GM19328 (cell line): ENCODE measurements around the gene CREB1.
A peak's percentile ranks its signal among the peaks of the same experiment; 100 is the strongest.

Experiments
- ATAC-seq: cut with Tn5 transposase; IDR thresholded peaks from one replicate; pipeline ENCODE4 v1.9.1; 2021; ENCODE audit warnings: mild to moderate bottlenecking, moderate library complexity; ENCODE audit not compliant: unreplicated experiment

Gene CREB1

GRCh38 chr2:207503234-207503633 lies 26.5 kb upstream of the CREB1 start:
- ATAC-seq = peak; percentile 38

DNA sequence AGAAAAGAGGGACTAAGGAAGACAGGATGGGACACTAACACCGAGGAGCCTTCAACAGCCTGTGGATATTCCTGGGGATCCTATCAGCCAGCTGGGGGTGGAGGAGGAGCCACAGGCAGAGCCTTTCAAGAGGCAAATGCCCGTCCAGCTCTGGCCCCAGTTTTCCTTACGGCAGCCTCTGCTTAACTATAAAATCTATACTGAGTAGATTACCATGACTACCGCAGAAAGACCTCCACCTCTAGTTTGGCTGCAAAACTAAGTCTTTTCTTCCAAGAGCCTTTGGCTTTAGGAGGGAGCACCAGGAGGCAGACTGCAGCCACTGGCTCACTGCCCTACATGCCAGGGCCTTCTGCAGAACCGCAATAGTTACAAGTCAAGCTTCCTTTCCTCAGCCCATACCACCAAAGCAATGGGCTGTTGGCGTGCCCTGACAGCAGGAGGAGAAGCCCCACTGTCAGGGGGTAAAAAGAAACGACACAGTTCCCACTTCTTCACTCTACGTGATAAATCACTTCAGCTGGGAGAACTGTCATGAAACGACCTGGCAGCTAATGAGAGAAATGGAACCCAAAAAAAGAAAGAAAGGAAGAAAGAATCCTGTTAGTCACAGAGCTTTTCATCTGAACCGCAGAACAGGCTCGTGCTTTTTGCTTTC lies 25.1 kb upstream of the CREB1 start:
- ATAC-seq = no peak

DNA sequence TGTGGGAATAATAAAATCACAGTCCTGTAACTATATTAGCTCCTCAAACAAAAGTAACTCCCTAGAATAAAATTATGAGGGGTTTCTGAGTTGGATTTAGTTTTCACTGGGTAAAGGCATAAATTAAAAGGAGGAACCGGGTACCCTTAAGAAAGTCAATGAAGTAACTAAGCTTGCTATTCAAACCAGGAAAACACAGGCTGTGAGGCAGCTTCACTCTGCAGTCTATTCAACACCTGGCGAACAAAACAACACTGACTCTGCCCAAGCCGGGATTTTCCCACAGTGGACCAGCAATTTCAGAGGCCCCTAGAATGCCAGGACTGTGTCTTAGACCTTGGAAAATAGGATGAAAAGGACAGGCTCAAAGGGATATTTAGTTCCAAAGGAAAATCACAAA lies 24.6 kb upstream of the CREB1 start:
- ATAC-seq = no peak

GRCh38 chr2:207505728-207506127 lies 24.0 kb upstream of the CREB1 start:
- ATAC-seq = no peak

DNA sequence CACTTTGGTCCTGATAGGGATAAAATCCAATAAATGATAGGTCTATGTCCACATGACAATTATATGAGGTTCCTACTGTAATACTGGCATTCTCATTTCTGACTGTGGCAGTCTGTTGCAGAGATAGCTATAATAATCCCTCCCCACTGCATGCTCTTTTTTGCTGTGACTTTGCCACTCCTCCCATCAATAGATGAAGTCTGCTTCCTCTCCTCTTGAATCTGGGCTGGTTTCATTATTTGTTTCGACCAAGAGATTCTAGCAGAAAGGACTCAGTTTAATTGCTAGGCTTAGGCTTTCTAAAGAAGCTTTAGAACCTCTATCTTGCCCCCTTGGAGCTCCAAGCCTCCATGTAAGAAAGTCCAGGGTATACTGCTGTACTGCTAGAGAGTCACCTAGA lies 23.3 kb upstream of the CREB1 start:
- ATAC-seq = no peak

GRCh38 chr2:207510148-207510547 lies 19.6 kb upstream of the CREB1 start:
- no peak for ATAC-seq

GRCh38 chr2:207511851-207512250 lies 17.9 kb upstream of the CREB1 start:
- no peak for ATAC-seq

- no peak for ATAC-seq
Observed at GRCh38 chr2:207512356-207512755, 17.4 kb upstream of the CREB1 start.

DNA sequence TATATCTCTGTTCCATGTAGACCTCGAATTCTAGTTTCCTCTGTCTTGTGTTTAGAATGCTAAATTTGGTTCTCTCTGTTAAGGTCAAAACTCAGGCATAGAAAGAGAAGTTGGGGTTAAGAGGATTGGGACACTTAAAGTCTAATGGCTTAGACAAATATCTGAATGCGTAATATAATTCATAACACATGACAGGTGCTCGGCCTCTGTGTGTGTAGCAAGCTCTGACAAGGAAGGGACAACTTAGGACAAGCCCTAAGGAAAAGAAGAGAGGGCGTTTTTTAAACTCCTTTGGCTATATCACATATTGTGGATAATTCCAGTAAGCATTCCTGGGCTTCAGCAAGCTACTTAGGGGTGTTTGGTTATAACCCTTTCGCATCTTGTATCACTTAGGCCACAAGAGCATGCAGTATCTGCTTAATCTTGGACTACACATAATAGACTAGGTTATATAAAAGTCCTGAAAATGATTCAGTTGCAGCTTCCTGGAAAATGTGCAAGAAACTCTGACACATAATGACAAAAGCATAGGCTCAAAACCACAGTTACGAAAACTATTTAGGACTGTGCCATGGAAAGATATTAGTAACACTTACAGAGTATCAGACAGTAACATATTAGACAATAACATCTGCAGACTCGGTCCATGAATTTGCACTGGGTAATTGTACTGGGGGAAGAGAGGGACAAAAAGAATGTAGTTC lies 16.1 kb upstream of the CREB1 start:
- no peak for ATAC-seq

DNA sequence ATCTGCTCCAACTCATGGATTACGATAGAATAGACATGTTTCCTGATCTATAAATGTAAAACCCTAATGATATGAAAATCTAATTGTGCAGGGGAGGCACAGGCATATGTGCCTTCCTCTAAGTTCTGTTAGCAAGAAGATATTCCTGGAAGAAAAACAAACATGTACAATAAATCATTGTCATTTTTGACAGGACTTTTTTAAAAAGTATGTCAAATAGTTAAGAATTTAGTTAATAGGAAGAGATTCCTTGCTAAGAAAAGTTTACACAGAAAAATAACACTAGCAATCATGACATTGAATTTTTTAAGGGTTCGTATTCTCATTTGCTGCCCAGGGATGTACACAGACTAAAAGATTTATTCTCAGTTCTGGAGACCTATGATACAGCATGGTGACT lies 15.3 kb upstream of the CREB1 start:
- no peak for ATAC-seq

- no peak for ATAC-seq
Observed at GRCh38 chr2:207515671-207516070, 14.1 kb upstream of the CREB1 start.

GRCh38 chr2:207516206-207516605 lies 13.6 kb upstream of the CREB1 start:
- ATAC-seq = no peak

DNA sequence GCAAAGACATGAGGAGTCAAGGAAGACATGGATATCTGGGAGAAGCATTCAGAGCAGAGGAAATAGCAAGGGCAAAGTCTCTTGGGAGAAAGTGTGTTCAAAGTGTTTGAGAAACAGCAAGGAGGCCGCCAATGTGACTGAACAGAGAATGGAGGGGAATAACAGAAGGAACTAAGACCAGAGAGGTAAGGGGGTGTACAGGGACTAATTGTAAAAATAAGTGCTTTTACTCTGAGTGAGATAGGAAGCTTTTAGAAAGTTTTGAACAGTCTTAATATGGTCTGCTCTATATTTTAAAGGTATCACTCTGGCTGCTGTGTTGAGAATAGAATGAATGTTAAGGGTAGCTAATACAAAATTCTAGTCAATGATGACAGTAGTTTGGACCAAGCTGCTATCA lies 6.8 kb upstream of the CREB1 start:
- no peak for ATAC-seq

GRCh38 chr2:207525296-207525695 lies 4.5 kb upstream of the CREB1 start:
- ATAC-seq = no peak

GRCh38 chr2:207528980-207529329 lies 807 bp upstream of the CREB1 start:
- peak; percentile 5 for ATAC-seq

- ATAC-seq = peak; percentile 1
Observed at GRCh38 chr2:207530160-207531031, 634 bp downstream of the CREB1 start.

- no peak for ATAC-seq
Observed at GRCh38 chr2:207531032-207531952, 1.5 kb downstream of the CREB1 start.

DNA sequence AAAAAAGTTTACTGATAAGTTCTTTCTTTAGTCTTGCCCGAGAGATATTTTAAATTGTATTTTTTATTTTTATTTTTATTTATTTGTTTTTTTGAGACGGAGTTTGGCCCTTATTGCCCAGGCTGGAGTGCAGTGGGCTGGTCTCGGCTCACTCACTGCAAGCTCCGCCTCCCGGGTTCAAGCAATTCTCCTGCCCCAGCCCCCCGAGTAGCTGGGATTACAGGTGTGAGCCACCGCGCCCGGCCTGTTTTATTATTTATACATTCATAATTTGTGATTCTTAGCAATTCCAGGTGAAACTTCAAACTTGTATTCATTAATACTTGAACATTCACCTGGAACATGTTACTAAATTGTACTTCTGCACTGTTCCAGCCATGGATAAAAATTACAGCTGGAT lies 2.9 kb downstream of the CREB1 start:
- no peak for ATAC-seq

DNA sequence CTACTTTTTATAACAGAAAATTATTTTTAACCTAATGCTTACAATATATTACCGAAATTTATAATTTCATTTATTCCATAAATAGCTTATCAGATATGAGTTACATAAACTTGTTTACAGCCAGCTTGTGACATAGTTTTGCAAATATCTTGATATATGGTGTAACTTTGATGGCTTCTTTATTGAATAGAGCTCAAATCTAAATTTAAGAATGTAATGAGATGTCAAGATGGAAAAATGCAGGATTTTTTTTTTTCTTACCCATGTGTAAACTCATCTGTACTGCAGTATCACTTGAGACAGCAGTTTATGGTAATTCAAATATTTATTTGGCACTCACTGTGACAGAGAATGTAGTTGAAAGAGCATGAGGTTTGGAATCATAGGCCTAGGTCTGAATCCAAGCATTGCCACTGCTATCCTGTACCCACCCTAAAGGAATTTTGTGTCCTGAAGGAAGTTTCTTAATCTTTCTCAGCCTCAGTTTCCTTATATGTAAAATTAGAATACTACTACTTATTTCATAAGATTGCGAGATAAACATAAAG lies 3.8 kb downstream of the CREB1 start:
- no peak for ATAC-seq

DNA sequence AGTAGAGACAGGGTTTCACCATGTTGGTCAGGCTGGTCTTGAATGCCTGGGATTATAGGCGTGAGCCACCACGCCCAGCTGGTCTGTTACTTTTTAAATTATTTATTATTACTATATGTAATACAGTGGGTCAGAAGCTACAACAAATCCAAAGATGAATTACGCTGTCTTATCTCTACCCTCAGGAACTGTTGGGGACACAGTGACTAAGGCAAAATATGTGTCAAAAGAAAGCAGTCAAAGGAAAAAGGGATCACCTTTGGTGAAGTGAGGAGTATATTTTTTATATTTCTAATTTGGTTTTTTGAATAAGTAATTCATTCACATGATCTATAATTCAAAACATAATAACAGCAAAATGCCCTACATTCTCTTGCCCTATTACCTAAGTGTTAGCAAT lies 4.7 kb downstream of the CREB1 start:
- no peak for ATAC-seq

GRCh38 chr2:207539470-207539869 lies 9.7 kb downstream of the CREB1 start:
- no peak for ATAC-seq
